ENCODE measurements around the gene SPPL2A.
"Not testable (repeated sequence)": the region's sequence is repeated elsewhere in the genome, so short reads cannot be mapped to it uniquely, and the experiment has no call there.

SPPL2A gene

GRCh38 chr15:50767332-50767861, 1.9 kb upstream of the SPPL2A start:
- DNase-seq: no peak

DNA sequence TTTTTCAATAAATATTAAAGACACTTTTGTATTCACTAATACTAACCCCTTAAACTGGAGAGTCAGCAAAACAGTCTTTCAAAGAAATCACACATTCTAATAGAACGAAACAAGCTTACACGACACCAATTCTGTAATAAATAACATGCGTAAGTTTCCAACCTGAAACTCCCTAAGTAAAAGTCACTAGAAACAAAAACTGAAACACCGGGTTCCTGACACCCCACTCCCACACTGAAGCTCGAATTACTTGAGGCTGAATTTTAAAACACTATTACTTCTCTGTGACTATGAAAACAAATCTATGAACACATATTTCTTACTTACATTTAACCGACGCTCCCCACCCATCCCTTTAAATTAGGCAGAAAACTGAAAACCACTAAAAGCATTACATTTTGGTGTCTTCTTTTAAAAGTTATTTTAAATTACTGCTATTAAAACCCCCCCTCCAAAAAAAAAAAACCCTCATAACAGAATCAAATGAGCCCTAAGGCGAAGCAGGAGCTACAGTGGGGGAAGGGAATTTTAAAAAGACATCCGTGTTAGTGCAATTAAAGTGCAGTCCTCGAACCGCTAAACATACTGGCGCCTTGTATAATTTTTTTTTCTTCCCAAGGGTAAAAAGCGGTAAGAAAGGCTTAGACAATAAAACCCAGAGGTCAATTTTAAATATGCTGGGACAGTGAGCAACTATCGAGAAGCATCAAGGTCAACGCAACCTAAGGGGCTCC, 878 bp downstream of the SPPL2A start:
- peak; percentile 35 for DNase-seq

DNA sequence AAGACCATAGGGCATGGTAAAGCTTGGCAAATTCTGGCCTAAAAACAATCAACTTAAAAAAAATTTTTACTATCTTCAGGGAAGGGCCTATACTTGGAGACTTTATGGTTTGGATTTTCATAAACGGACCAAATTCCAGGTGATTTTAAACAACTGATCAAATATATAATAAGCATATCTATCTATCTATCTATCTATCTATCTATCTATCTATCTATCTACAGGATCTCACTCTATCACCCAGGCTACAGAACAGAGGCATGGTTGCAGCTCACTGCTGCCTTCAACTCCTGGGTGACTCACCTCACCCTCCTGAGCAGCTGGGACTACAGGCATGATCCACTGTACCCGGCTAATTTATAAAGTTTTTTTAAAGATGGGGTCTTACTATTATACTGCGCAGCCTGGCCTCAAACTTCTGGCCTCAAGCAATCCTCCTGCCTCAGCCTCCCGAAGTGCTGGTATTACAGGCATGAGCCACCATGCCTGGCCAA, 6.7 kb downstream of the SPPL2A start:
- DNase-seq: no peak

- DNase-seq: no peak
Observed at GRCh38 chr15:50753463-50753862, 12.0 kb downstream of the SPPL2A start.

GRCh38 chr15:50751394-50751793, 14.1 kb downstream of the SPPL2A start:
- DNase-seq: no peak

GRCh38 chr15:50750227-50750705, 15.2 kb downstream of the SPPL2A start:
- DNase-seq: no peak

- no peak for DNase-seq
Observed at GRCh38 chr15:50747523-50747922, 18.0 kb downstream of the SPPL2A start.

GRCh38 chr15:50744601-50745000, 20.9 kb downstream of the SPPL2A start:
- DNase-seq: no peak

DNA sequence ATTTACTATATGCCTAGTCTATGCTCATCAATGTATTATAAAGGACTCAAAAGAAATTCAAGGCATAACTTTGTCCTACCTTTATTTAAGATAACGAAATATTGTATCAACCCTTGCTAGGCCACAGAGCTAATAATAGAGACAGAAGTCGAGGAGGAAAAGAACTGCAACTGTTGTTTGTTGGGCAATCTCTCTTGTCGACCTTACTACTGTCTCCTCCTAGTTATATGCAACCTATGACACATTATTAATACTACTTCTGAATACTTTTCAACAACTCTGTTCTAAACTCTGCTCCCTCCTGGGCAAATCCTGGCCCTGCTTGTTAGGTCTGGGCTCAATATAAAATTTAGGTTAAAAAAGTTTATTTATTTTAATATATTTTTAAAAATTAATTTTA, 24.6 kb downstream of the SPPL2A start:
- DNase-seq: no peak

- DNase-seq: no peak
Observed at GRCh38 chr15:50736823-50737222, 28.7 kb downstream of the SPPL2A start.

- DNase-seq: no peak
Observed at GRCh38 chr15:50735156-50735555, 30.4 kb downstream of the SPPL2A start.

GRCh38 chr15:50726315-50726714, 39.2 kb downstream of the SPPL2A start:
- no peak for DNase-seq

DNA sequence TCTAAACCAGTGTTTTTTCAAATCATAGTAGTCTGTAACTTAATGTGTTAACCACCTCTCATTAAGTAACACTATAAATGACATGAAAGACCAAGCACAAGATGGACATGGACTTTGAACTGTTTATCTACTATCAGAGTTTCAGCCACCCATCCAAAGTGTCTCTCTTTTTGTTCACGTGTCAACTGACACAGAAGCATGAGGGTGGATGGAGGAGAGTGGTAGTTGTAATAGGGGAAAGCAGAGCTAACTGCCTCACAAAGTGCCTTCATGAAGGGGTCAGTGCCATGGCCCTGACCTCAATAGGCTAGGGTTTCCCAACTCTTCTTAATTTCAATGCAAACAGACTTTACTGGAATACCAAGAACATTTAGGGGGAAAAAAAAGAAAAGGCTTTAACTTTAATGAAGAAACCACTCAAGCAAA, 46.8 kb downstream of the SPPL2A start:
- DNase-seq: no peak

- no peak for DNase-seq
Observed at GRCh38 chr15:50712018-50712417, 53.5 kb downstream of the SPPL2A start.

GRCh38 chr15:50710585-50710984, 54.9 kb downstream of the SPPL2A start:
- DNase-seq: no peak

DNA sequence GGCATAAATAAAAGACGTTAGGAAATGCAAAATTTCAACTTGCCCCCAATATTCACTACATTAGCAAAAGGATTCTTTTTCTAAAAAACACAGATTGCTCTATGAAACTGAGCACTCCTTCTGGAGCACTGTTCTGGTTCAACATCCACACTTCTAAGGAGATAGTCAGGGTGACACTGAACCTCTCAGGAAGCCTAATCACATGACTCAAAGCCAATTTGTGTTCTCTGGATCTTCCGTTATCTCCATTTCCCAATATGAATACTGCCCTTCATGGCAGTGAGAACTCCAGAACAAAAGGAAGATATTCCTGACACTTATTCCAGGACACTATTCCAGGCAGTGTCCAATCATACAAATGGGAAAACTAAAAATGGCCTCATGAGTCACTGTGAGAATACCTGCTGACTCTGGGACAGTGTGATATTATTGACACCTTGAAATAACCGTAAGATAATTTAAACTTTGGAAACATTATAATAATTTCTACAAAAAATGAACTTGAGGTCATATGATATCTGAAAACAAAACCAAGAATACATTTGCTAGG, 57.6 kb downstream of the SPPL2A start:
- DNase-seq: no peak

DNA sequence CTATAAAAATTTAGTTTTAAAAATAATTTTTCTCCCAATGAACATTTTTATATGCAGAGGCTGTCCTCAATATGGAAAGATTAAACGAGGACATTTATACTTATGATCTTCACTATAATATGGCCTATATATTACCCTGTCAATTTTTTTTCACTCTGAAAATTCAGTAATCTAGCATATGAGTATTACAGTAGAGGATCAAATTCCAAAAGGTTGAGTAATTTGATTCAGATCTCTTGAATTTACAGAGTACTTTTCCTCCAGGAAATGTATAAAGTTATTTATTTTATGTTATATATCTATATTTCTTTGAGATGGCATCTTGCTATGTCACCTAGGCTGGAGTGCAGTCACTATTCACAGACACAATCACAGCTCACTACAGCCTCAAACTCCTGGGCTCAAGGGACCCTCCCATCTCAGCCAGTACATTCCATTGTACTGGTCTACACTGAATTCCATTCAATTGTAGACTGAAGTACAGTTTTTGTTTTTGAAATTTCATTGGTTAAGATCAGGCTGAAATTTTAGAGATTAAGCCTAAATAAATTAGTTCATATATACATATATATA, 62.7 kb downstream of the SPPL2A start:
- no peak for DNase-seq

DNA sequence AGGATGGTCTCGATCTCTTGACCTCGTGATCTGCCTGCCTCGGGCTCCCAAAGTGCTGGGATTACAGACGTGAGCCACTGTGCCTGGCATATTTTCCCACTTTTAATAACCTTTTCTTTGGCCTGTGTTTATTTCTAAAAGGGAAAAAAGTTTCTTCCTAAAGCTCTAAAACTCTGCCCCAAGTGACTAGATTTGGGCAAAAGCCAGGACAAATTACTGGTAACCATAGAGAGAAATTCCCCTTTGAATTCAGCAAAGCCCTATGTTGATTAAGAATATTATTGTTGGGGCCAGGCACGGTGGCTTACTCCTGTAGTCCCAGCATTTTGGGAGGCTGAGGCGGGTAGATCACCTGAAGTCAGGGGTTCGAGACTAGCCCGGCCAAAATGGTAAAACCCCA, 67.4 kb downstream of the SPPL2A start:
- DNase-seq: no peak

GRCh38 chr15:50697109-50697797, 68.3 kb downstream of the SPPL2A start:
- no peak for DNase-seq

GRCh38 chr15:50694634-50695165, 70.8 kb downstream of the SPPL2A start:
- DNase-seq: not testable (repeated sequence)

DNA sequence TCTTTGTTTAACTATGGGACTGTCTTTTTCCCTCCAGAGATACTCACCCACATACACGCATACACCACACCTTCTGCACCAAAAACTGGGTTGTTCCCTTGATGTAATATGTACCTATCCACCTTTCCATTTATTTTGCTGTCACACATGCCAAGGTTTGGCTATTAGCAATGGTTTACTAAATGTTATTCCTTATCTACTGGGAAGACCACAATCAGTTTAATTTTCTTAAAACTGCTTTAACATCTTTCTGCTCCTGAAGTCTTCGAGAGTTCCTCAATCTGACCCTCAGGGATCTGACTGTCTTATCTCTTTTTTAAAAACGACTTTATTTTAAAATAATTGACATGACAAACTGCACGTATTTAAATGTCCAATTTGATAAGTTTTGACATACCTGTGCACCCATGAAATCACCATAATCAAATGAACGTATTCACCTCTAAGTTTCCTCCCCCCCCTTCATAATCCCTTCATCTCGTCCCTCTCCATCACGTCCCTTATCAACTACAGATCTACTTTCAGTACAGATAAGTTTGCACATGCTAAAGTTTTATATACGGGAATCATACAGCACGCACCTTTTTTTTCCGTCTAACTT, 78.1 kb downstream of the SPPL2A start:
- no peak for DNase-seq

GRCh38 chr15:50686469-50687301, 78.8 kb downstream of the SPPL2A start, which contains the start of gene TRPM7:
Gene TRPM7 (minus strand): TSS chr15:50686797. CDS start chr15:50686533, 264 bp downstream.
- DNase-seq: peak; percentile 88

Data from stimulated activated CD4-positive, alpha-beta T cell treated with anti-CD3 and anti-CD28 coated beads, Interleukin-1b, Interleukin-23, amount 100 ng/mL, for 48 hours (primary cell).